AG09309 (cell line): ENCODE data around the gene UBD.

Experiments used
- DNase-seq: peaks from one replicate; pipeline ENCODE4 v3.0.0-alpha.2; 2010; ENCODE audit warnings: low read depth
- H3K4me3 ChIP-seq: 2 replicates; pipeline ENCODE4 v1.5.1; 2011; ENCODE audit warnings: mild to moderate bottlenecking, low read depth, low read length, moderate library complexity; ENCODE audit not compliant: control insufficient read depth
- CTCF ChIP-seq: IDR thresholded peaks from 2 replicates; pipeline ENCODE4 v1.5.1; 2011; ENCODE audit warnings: mild to moderate bottlenecking, low read depth, low read length, inconsistent platforms; ENCODE audit not compliant: insufficient read depth, control insufficient read depth; ENCODE audit errors: missing control alignments

Gene UBD

GRCh38 chr6:29509711-29510110 is 49.8 kb downstream of the UBD start:
- TF ChIP-seq CTCF, result no peak
- DNase-seq, result no peak
- H3K4me3 ChIP-seq, result no peak overlapping the region

- no peak for DNase-seq
These were observed 50.3 kb downstream of the UBD start for GRCh38 chr6:29509239-29509638.

GRCh38 chr6:29507319-29507718 is 52.2 kb downstream of the UBD start:
- no peak for TF ChIP-seq CTCF
- H3K4me3 ChIP-seq, result no peak overlapping the region
- DNase-seq, result no peak

More at GRCh38 chr6:29509239-29509638, 50.3 kb downstream of the UBD start:
- no peak overlapping the region for H3K4me3 ChIP-seq
- no peak for TF ChIP-seq CTCF

GRCh38 chr6:29506446-29507067 is 53.0 kb downstream of the UBD start:
- H3K4me3 ChIP-seq, result no peak overlapping the region
- no peak for DNase-seq
- no peak for TF ChIP-seq CTCF

- H3K4me3 ChIP-seq, result no peak overlapping the region
- DNase-seq, result no peak
These were observed 53.7 kb downstream of the UBD start for GRCh38 chr6:29505808-29506207.

More at GRCh38 chr6:29505808-29506207, 53.7 kb downstream of the UBD start:
- TF ChIP-seq CTCF, result no peak
